A673 (cell line): Measurements from ENCODE around the gene GREB1L.

Experiments
- CTCF ChIP-seq: fragments of 300-800, 200-600 bp; sonication (generic); conservative IDR thresholded peaks from 2 replicates; pipeline ENCODE4 v1.5.1; 2017; ENCODE audit warnings: low read depth, mild to moderate bottlenecking, antibody characterized with exemption, low read length, moderate library complexity, mixed read lengths
- EZH2 ChIP-seq: fragments of 200-600 bp; sonication (generic); IDR thresholded peaks from 2 replicates; pipeline ENCODE4 v1.6.1; 2017; ENCODE audit warnings: borderline replicate concordance, low read depth, mild to moderate bottlenecking, mixed read lengths, antibody characterized with exemption, low read length; ENCODE audit not compliant: poor library complexity, severe bottlenecking

- TF ChIP-seq CTCF (no peak), EZH2 (no peak)
Observed at GRCh38 chr18:21459706-21460286, 217.8 kb downstream of the GREB1L start.
